Neural crest cell (in vitro differentiated cells): ENCODE measurements around the gene TWNK. TPM values are rescaled to one million over a fixed set of nuclear protein-coding genes. Genes with fewer than 3 reads are reported as not detected.
A peak's percentile ranks its signal among the peaks of the same experiment; 100 is the strongest.

Experiments
- DNase-seq: peaks from one replicate; pipeline ENCODE4 v3.0.0; 2021; ENCODE audit warnings: low read depth, mixed read lengths, low spot score
- H3K27ac Mint-ChIP-seq: one replicate; pipeline ENCODE4 v1.8.0; 2021; ENCODE audit warnings: mild to moderate bottlenecking, mixed read lengths; ENCODE audit not compliant: unreplicated experiment
- H3K27me3 Mint-ChIP-seq: 2 replicates; pipeline ENCODE4 v1.8.0; 2021; ENCODE audit warnings: low read depth, mild to moderate bottlenecking, mixed read lengths
- H3K36me3 Mint-ChIP-seq: 2 replicates; pipeline ENCODE4 v1.8.0; 2021; ENCODE audit warnings: low read depth, mild to moderate bottlenecking, mixed read lengths
- H3K4me1 Mint-ChIP-seq: 2 replicates; pipeline ENCODE4 v1.8.0; 2021; ENCODE audit warnings: mixed read lengths
- H3K4me3 Mint-ChIP-seq: one replicate; pipeline ENCODE4 v1.8.0; 2021; ENCODE audit warnings: mild to moderate bottlenecking, mixed read lengths
- H3K9me3 Mint-ChIP-seq: 2 replicates; pipeline ENCODE4 v1.8.0; 2021; ENCODE audit warnings: mixed read lengths
- total RNA-seq: library from RNA; stranded (reverse); gene quantifications from 2 replicates; pipeline ENCODE4 v1.2.1, GENCODE V29; 2021
- TF ChIP-seq, protein P1 (sequence below): fragments of 200-600 bp; sonication (generic); conservative IDR thresholded peaks from 2 replicates; pipeline ENCODE4 v1.5.0; 2021; ENCODE audit warnings: antibody characterized with exemption, mild to moderate bottlenecking

TWNK gene
- total RNA-seq, 1 donor from 2014 or later: 14.6 TPM

GRCh38 chr10:100966887-100967286, 20.5 kb upstream of the TWNK start:
- Mint-ChIP-seq H3K9me3 (no peaks in the 10 kb centered on the region), H3K27ac (no peak overlapping the region), H3K4me1 (peaks cover 39% of the 10 kb centered on the region), H3K4me3 (no peak overlapping the region), H3K27me3 (peaks cover 6% of the 10 kb centered on the region), H3K36me3 (no peaks in the 10 kb centered on the region)
- DNase-seq: no peak
- TF ChIP-seq, protein P1, sequence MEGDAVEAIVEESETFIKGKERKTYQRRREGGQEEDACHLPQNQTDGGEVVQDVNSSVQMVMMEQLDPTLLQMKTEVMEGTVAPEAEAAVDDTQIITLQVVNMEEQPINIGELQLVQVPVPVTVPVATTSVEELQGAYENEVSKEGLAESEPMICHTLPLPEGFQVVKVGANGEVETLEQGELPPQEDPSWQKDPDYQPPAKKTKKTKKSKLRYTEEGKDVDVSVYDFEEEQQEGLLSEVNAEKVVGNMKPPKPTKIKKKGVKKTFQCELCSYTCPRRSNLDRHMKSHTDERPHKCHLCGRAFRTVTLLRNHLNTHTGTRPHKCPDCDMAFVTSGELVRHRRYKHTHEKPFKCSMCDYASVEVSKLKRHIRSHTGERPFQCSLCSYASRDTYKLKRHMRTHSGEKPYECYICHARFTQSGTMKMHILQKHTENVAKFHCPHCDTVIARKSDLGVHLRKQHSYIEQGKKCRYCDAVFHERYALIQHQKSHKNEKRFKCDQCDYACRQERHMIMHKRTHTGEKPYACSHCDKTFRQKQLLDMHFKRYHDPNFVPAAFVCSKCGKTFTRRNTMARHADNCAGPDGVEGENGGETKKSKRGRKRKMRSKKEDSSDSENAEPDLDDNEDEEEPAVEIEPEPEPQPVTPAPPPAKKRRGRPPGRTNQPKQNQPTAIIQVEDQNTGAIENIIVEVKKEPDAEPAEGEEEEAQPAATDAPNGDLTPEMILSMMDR: no peak

GRCh38 chr10:100967332-100967731, 20.0 kb upstream of the TWNK start:
- peaks cover 43% of the 10 kb centered on the region for H3K4me1 Mint-ChIP-seq
- peaks cover 6% of the 10 kb centered on the region for H3K27me3 Mint-ChIP-seq
- H3K27ac Mint-ChIP-seq: no peak overlapping the region
- H3K36me3 Mint-ChIP-seq: no peaks in the 10 kb centered on the region
- H3K9me3 Mint-ChIP-seq: no peaks in the 10 kb centered on the region
- no peak for DNase-seq
- no peak overlapping the region for H3K4me3 Mint-ChIP-seq
- TF ChIP-seq, protein P1: no peak

GRCh38 chr10:100968062-100968736, 19.1 kb upstream of the TWNK start:
- DNase-seq: no peak
- Mint-ChIP-seq H3K4me1 (peaks cover 50% of the 10 kb centered on the region), H3K27me3 (peaks cover 6% of the 10 kb centered on the region), H3K9me3 (no peaks in the 10 kb centered on the region), H3K4me3 (peak overlapping the region; percentile 70), H3K27ac (no peak overlapping the region), H3K36me3 (no peaks in the 10 kb centered on the region)
- TF ChIP-seq, protein P1: no peak

- H3K4me3 Mint-ChIP-seq: peak overlapping the region; percentile 70
- no peaks in the 10 kb centered on the region for H3K36me3 Mint-ChIP-seq
- H3K27me3 Mint-ChIP-seq: peaks cover 6% of the 10 kb centered on the region
- DNase-seq: no peak
- no peaks in the 10 kb centered on the region for H3K9me3 Mint-ChIP-seq
- TF ChIP-seq, protein P1: no peak
- peaks cover 52% of the 10 kb centered on the region for H3K4me1 Mint-ChIP-seq
- peak overlapping the region; percentile 20 for H3K27ac Mint-ChIP-seq
Measured at GRCh38 chr10:100968863-100969186, 18.5 kb upstream of the TWNK start.

- H3K27ac Mint-ChIP-seq: peak within 1 kb of the TSS; percentile 20
- H3K27me3 Mint-ChIP-seq: peaks cover 6% of the 10 kb centered on the region
- DNase-seq: peak; percentile 73
- H3K9me3 Mint-ChIP-seq: no peaks in the 10 kb centered on the region
- peaks cover 52% of the 10 kb centered on the region for H3K4me1 Mint-ChIP-seq
- TF ChIP-seq, protein P1: peak; percentile 83
- H3K4me3 Mint-ChIP-seq: peak within 1 kb of the TSS; percentile 85
- H3K36me3 Mint-ChIP-seq: no peaks in the 10 kb centered on the region
Measured at GRCh38 chr10:100969187-100970075, 17.9 kb upstream of the TWNK start, which contains the start of gene SEMA4G. Gene SEMA4G (plus strand): TSS chr10:100969504. CDS start chr10:100972913, 3,409 bp downstream.
